Heart left ventricle (tissue), 16 donors: Measurements from ENCODE around the gene THRAP3. TPM values are rescaled to one million over a fixed set of nuclear protein-coding genes. Genes with fewer than 3 reads are reported as not detected.

ENCODE experiments used
- ATAC-seq, 4 donors: fragments of 200-7000 bp; cut with Tn5 transposase; one replicate each; pipeline ENCODE4 v1.9.1; 2020 to 2022; ENCODE audit warnings: moderate library complexity in 4 of 4, mild to moderate bottlenecking in 3 of 4, moderate number of reproducible peaks in 1 of 4
- DNase-seq, 5 donors: peaks; one replicate each; pipeline ENCODE4 v3.0.0-alpha.2; 2020
- H3K27ac ChIP-seq, 12 donors: fragments of 200-600 bp; sonication (generic) in 4 of 12; one replicate each; pipeline versions ENCODE4 v1.5.0 to v1.8.0; 2016 to 2022; ENCODE audit warnings: mild to moderate bottlenecking in 2 of 12
- H3K27me3 ChIP-seq, 9 donors: fragments of 200-600 bp; sonication (generic) in 2 of 9; one replicate each; pipeline versions ENCODE4 v1.5.1 to v1.8.0; 2016 to 2022; ENCODE audit warnings: mild to moderate bottlenecking in 3 of 9
- H3K36me3 ChIP-seq, 9 donors: fragments of 200-600 bp; sonication (generic) in 2 of 9; one replicate each; pipeline versions ENCODE4 v1.5.0 to v1.8.0; 2018 to 2022; ENCODE audit warnings: mild to moderate bottlenecking in 2 of 9
- H3K4me1 ChIP-seq, 12 donors: fragments of 200-600 bp; sonication (generic) in 4 of 12; one replicate each; pipeline versions ENCODE4 v1.5.0 to v1.8.0; 2016 to 2022; ENCODE audit warnings: mild to moderate bottlenecking in 3 of 12
- H3K4me3 ChIP-seq, 12 donors: fragments of 200-600 bp; sonication (generic) in 4 of 12; one replicate each; pipeline versions ENCODE4 v1.5.0 to v1.8.0; 2017 to 2022; ENCODE audit warnings: mild to moderate bottlenecking in 9 of 12, moderate library complexity in 4 of 12
- H3K9me3 ChIP-seq, 12 donors: fragments of 200-600 bp; sonication (generic) in 4 of 12; one replicate each; pipeline versions ENCODE4 v1.5.0 to v1.8.0; 2016 to 2022; ENCODE audit warnings: mild to moderate bottlenecking in 1 of 12
- CTCF ChIP-seq, 12 donors: fragments of 200-600 bp; sonication (generic) in 4 of 12; IDR thresholded peaks; one replicate each; pipeline versions ENCODE4 v1.5.0 to v1.8.0; 2018 to 2022; ENCODE audit warnings: antibody characterized with exemption in 12 of 12, mild to moderate bottlenecking in 5 of 12
- POLR2A ChIP-seq, 2 donors: fragments of 450-650 bp; IDR thresholded peaks; one replicate each; pipeline ENCODE4 v1.6.1; 2017; ENCODE audit warnings: antibody characterized with exemption in 2 of 2, mild to moderate bottlenecking in 2 of 2, moderate library complexity in 2 of 2
- WGBS, 4 donors: extraction: QIAGEN DNeasy Blood & Tissue Kit in 2 of 4; methylation state at CpG; one replicate each; pipeline versions ENCODE4 v1.1.5 to v1.1.7; 2013 to 2018; 5-methylcytosine and 5-hydroxymethylcytosine counted together
- intact Hi-C, 10 donors: fragments of 100-400 bp; cut with DNase I; formaldehyde crosslinking; loops; one replicate each; pipeline versions ENCODE4 v1.11.1 to v1.14.2; 2022
- polyA plus RNA-seq, 2 donors: library from polyadenylated mRNA; stranded (reverse); fragments of 200-250 nt; gene quantifications; one replicate each; pipeline ENCODE4 v1.2.3, GENCODE V29; 2013
- total RNA-seq, 9 donors: library from RNA; depleted of rRNA in 2 of 9; stranded (reverse); fragments of >200 nt in 2 of 9; fragmentation: NEBNext Ultra II Directional in 3 of 9; extraction: Animal tissue kit (Norgen Biotek cat#: 25700) in 3 of 9; gene quantifications; one replicate each; pipeline versions ENCODE4 v1.1.0 to v1.2.4, GENCODE V29; 2016 to 2023
- donor health status: ischemic (EF 13 %, LVEDD 7.1; RV severe dilation, severe dysfunction).
- donor health status: healthy with polysubstance abuse.
- donor health status: DM: no; HTN: yes; CAD: no.
- donor health status: DM: no; HTN: no; CAD: no.
- donor health status: ischemic (EF 25% LVEDD 6.9; RV normal size, moderate dysfunction).
- donor health status: ischemic (EF 25% LVEDD 5.7; RV mildly dilated, moderate dysfunction).
- donor health status: healthy.
- donor health status: DM: yes; HTN: yes; CAD: no.
- donor health status: ischemic (EF 35%, LVEDD 5.7; RV mildly dilated, moderate dysfunction).
- donor health status: nonischemic (EF 11% LVEDD 7.7; RV severe dilation, severe dysfunction).
- donor health status: DM: yes; HTN: yes; CAD: no.
- donor health status: PGD.
- donor health status: ischemic (EF 29% LVEDD 5.4; RV normal size, mild dysfunction).
- donor health status: nonischemic (EF 23%, LVEDD 6.1; RV moderate dilation, normal function).

The THRAP3 gene
- total and polyA plus RNA-seq, 11 donors = 27.9 to 106 (median 90.1) TPM

DNA sequence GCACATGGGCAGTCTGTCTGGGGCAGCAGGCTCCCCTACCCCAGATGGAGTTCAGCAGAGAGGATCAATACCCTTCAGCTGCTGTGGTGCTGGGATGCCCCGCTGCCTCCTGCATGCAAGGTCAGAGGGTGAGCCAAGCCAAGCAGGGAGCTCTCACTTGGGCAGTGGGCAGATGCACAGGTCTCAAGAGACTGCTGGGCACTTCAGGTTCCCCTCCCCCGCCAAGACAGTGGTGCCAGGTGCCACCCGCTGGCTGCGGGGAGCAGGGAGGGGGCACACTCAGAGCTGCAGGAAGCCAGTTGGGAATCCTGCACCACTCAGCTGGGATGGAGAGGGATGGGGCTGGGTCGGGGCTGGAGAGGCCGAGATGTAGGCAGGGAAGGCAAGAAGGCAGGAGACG is 115.0 kb downstream of the THRAP3 start:
- WGBS, 4 donors = 68 to 79% (median 71%) methylated on average over 7 of the region's 7 CpGs
- H3K27ac ChIP-seq = peak overlapping the region in 10 of 12 donors; percentile 22 to 73 (median 54)
- TF ChIP-seq CTCF (IDR thresholded peaks at IDR 0.05) = no peak
- no peak for TF ChIP-seq POLR2A (IDR thresholded peaks at IDR 0.05)
- peak in 3 of 4 donors; percentile 10 to 19 (median 10) for ATAC-seq
- DNase-seq = peak in 1 of 5 donors; percentile 47
- H3K4me1 ChIP-seq = peaks cover 0 to 39% (median 27%) of the 10 kb centered on the region in 12 donors
- no peaks in the 10 kb centered on the region for H3K27me3 ChIP-seq
- H3K36me3 ChIP-seq = peaks cover 0 to 48% (median 23%) of the 10 kb centered on the region in 9 donors
- H3K9me3 ChIP-seq = no peaks in the 10 kb centered on the region
- intact Hi-C loops = no loop called here
- H3K4me3 ChIP-seq = no peak overlapping the region

- no peaks in the 10 kb centered on the region for H3K27me3 ChIP-seq
- H3K4me1 ChIP-seq = peaks cover 0 to 39% (median 27%) of the 10 kb centered on the region in 12 donors
- no peak overlapping the region for H3K4me3 ChIP-seq
- intact Hi-C loops = loop anchor here in 2 of 10 donors (5.0 kb wide), 1 partner anchor 83 kb away; no protein-coding TSS in a partner anchor
- H3K9me3 ChIP-seq = no peaks in the 10 kb centered on the region
- ATAC-seq = peak in 1 of 4 donors; percentile 14
- 73 to 81% (median 78%) methylated on average over 8 to 9 of the region's 9 CpGs for WGBS, 4 donors
- DNase-seq = peak in 1 of 5 donors; percentile 26
- peaks cover 0 to 52% (median 25%) of the 10 kb centered on the region in 9 donors for H3K36me3 ChIP-seq
- TF ChIP-seq CTCF (IDR thresholded peaks at IDR 0.05) (no peak), POLR2A (IDR thresholded peaks at IDR 0.05) (no peak)
- peak overlapping the region in 7 of 12 donors; percentile 2 to 73 (median 28) for H3K27ac ChIP-seq
Observed at GRCh38 chr1:36339615-36340014, 115.4 kb downstream of the THRAP3 start.

GRCh38 chr1:36341626-36342320 is 117.5 kb downstream of the THRAP3 start:
- Histone ChIP-seq H3K27me3 (no peaks in the 10 kb centered on the region), H3K36me3 (peaks cover 0 to 71% (median 42%) of the 10 kb centered on the region in 9 donors), H3K4me1 (peaks cover 0 to 39% (median 27%) of the 10 kb centered on the region in 12 donors), H3K27ac (no peak overlapping the region), H3K4me3 (no peak overlapping the region), H3K9me3 (no peaks in the 10 kb centered on the region)
- intact Hi-C loops = loop anchor here (1.0 to 5.0 kb wide), 5 partner anchors 78 to 81 kb away; no protein-coding TSS in a partner anchor
- ATAC-seq (no peak), DNase-seq (peak in 1 of 5 donors; percentile 63)
- WGBS, 4 donors = 84 to 93% (median 91%) methylated on average over 17 to 34 of the region's 34 CpGs
- TF ChIP-seq CTCF (IDR thresholded peaks at IDR 0.05) = no peak
- TF ChIP-seq POLR2A (IDR thresholded peaks at IDR 0.05) = no peak

DNA sequence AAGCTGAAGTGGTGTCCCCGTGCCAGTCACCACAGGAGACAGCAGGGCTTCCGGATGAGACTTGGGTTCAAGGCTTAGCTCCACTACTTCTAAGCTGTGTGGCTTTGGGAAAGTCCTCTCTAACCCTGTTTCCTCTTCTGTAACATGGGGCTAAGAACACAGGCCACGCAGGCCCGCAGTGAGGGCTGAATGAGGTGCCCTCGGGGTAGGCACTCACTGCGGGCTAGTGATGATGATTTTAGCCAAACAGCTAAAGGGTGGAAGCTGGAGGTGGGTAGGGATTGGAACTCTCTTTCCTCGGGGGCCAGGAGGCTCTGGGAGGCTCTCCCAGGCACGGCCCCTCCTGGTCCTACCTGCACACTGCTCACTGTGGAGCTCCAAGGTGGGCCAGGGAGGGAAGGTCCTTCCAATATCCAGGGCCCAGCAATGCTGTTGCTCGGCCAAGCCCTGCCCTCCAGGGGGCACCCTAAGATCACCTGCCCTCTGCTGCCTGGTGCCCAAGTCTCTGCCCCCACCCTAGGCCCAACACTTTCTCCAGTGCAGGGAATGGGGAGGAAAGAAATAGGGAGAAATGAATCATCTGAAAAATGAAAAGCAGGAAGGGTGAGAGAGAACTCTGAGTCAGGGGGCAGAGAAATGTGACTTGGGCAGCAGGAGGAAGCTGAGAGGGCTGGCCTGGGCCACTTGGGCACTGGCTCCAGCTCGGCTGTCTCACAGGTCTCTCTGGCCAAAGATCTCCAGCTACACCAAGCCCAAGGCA is 118.4 kb downstream of the THRAP3 start:
- Histone ChIP-seq H3K9me3 (no peaks in the 10 kb centered on the region), H3K4me1 (peaks cover 0 to 38% (median 23%) of the 10 kb centered on the region in 12 donors), H3K27me3 (no peaks in the 10 kb centered on the region), H3K36me3 (peaks cover 0 to 80% (median 50%) of the 10 kb centered on the region in 9 donors), H3K4me3 (no peak overlapping the region), H3K27ac (peak overlapping the region in 3 of 12 donors; percentile 20 to 70 (median 31))
- 58 to 84% (median 82%) methylated on average over 4 to 10 of the region's 10 CpGs for WGBS, 4 donors
- intact Hi-C loops = loop anchor here (1.0 to 5.0 kb wide), 5 partner anchors 77 to 80 kb away; no protein-coding TSS in a partner anchor
- peak in 3 of 5 donors; percentile 53 to 75 (median 63) for DNase-seq
- TF ChIP-seq POLR2A (IDR thresholded peaks at IDR 0.05) (no peak), CTCF (IDR thresholded peaks at IDR 0.05) (peak; percentile 60 to 78 (median 66))
- peak in 3 of 4 donors; percentile 65 to 80 (median 74) for ATAC-seq
